Erythroblast (primary cell): ENCODE data around the gene XCR1.

Experiments used
- GATA1 ChIP-seq: IDR thresholded peaks from 2 replicates; pipeline ENCODE4 v1.6.1; 2011; ENCODE audit warnings: low read depth, mild to moderate bottlenecking, control low read depth, low read length, moderate library complexity
- POLR2A ChIP-seq: IDR thresholded peaks from 2 replicates; pipeline ENCODE4 v1.6.1; 2011; ENCODE audit warnings: mild to moderate bottlenecking, low read length

- TF ChIP-seq POLR2A (no peak), GATA1 (no peak)
Observed at GRCh38 chr3:45978006-45978761, 49.1 kb downstream of the XCR1 start.
